K562 (cell line): Measurements from ENCODE around the gene MDK. TPM values are rescaled to one million over a fixed set of nuclear protein-coding genes. Genes with fewer than 3 reads are reported as not detected.

Experiments used
- BRD9 ChIP-seq: fragments of 450-650 bp; IDR thresholded peaks from 2 replicates; pipeline ENCODE4 v1.6.1; 2018; ENCODE audit warnings: low read depth; ENCODE audit not compliant: partially characterized antibody
- CHCHD3 ChIP-seq: fragments of 250-450 bp; sonication (Bioruptor Pico); IDR thresholded peaks from 2 replicates; pipeline ENCODE4 v2.1.2; 2022; ENCODE audit warnings: mild to moderate bottlenecking
- KLF16 ChIP-seq: IDR thresholded peaks from 2 replicates; pipeline ENCODE4 v1.6.1; 2016; ENCODE audit warnings: antibody characterized with exemption
- PBX2 ChIP-seq, 2 experiments: IDR thresholded peaks in 1 of 2; conservative IDR thresholded peaks in 1 of 2; 2 replicates each; pipeline ENCODE4 v1.6.1; 2016; ENCODE audit warnings: low read depth in 2 of 2, mild to moderate bottlenecking in 1 of 2, missing compliant biosample characterization in 1 of 2, missing genetic modification characterization in 1 of 2, moderate library complexity in 1 of 2
- PYGO2 ChIP-seq: fragments of 450-650 bp; IDR thresholded peaks from 2 replicates; pipeline ENCODE4 v1.6.1; 2016; ENCODE audit warnings: mild to moderate bottlenecking, missing genetic modification characterization, moderate library complexity, missing compliant biosample characterization
- TRIM25 ChIP-seq: fragments of 450-650 bp; IDR thresholded peaks from 2 replicates; pipeline ENCODE4 v1.7.0; 2016; ENCODE audit warnings: borderline replicate concordance
- ZBTB11 ChIP-seq, 3 experiments: fragments of 200-800 bp in 1 of 3; fragments of 250-450 bp in 1 of 3; fragments of 450-650 bp in 1 of 3; sonication (Bioruptor Pico) in 1 of 3; sonication (Bioruptor generic) in 1 of 3; formaldehyde crosslinking in 1 of 3; IDR thresholded peaks; 2 replicates each; pipeline versions ENCODE4 v1.6.1 to v1.8.0; 2016 to 2022; ENCODE audit warnings: mild to moderate bottlenecking in 2 of 3, missing genetic modification characterization in 2 of 3, missing compliant biosample characterization in 1 of 3, moderate library complexity in 1 of 3
- ZBTB2 ChIP-seq: fragments of 450-650 bp; IDR thresholded peaks from 2 replicates; pipeline ENCODE4 v1.6.1; 2016; ENCODE audit warnings: antibody characterized with exemption
- ZBTB34 ChIP-seq: fragments of 250-450 bp; sonication (Bioruptor Pico); IDR thresholded peaks from 2 replicates; pipeline ENCODE4 v1.8.0; 2021; ENCODE audit warnings: mild to moderate bottlenecking, moderate library complexity
- ZFPM2 ChIP-seq: fragments of 250-450 bp; sonication (Bioruptor Pico); IDR thresholded peaks from 2 replicates; pipeline ENCODE4 v1.5.1; 2022; ENCODE audit warnings: mild to moderate bottlenecking
- ZNF639 ChIP-seq, 2 experiments: fragments of 200-800 bp in 1 of 2; sonication (Bioruptor generic) in 1 of 2; sonication (generic) in 1 of 2; formaldehyde crosslinking in 1 of 2; IDR thresholded peaks in 1 of 2; conservative IDR thresholded peaks in 1 of 2; 2 replicates each; pipeline versions ENCODE4 v1.5.0 to v1.6.1; 2016 to 2020; ENCODE audit warnings: missing compliant biosample characterization in 1 of 2, missing genetic modification characterization in 1 of 2, missing genetic modification reagents in 1 of 2
- ZNF696 ChIP-seq: fragments of 250-450 bp; sonication (Bioruptor Pico); conservative IDR thresholded peaks from 2 replicates; pipeline ENCODE4 v1.4.0; 2020; ENCODE audit warnings: mild to moderate bottlenecking, moderate library complexity
- polyA plus RNA-seq, 8 experiments: library from polyadenylated mRNA; depleted of rRNA in 4 of 8; stranded (reverse) in 5 of 8; unstranded in 3 of 8; fragments of >200 nt; fragmentation: Nextera tagmentation in 2 of 8; fragmentation: Illumina TruSeq in 1 of 8; extraction: Ambion mirVana in 2 of 8; extraction: Trizol in 1 of 8; gene quantifications; 2 replicates each; pipeline versions ENCODE4 v1.2.1 to v1.2.3, GENCODE V29; 2011 to 2014; ENCODE audit warnings: inconsistent platforms in 1 of 8, missing spikeins in 1 of 8
- total RNA-seq, 7 experiments: library from RNA; depleted of rRNA in 6 of 7; stranded (reverse); fragments of >200 nt in 6 of 7; fragmentation: Illumina TruSeq in 2 of 7; extraction: Trizol in 2 of 7; gene quantifications; 2 replicates each; pipeline versions ENCODE4 v1.2.1 to v1.2.3, GENCODE V29; 2011 to 2021; ENCODE audit warnings: low replicate concordance in 1 of 7

MDK gene
- total and polyA plus RNA-seq, 9 of the 15 experiments (the other 6 are each of a cell fraction or from before 2014, with no cell fraction given): 20.7 to 700 (median 350) TPM

GRCh38 chr11:46336563-46337180 lies 44.8 kb upstream of the MDK start (continued):
- peak in 1 of 2 experiments; percentile 64; a peak in 1 of 4 replicates for TF ChIP-seq ZNF639 (CRISPR knock-in tag; conservative IDR thresholded peaks at IDR 0.05 in 1 of 2, IDR thresholded peaks at IDR 0.05 in 1 of 2)
- TF ChIP-seq ZBTB34 (CRISPR knock-in tag): no peak
- TF ChIP-seq PBX2 (CRISPR knock-in tag; IDR thresholded peaks at IDR 0.05; ENCODE audit: low read depth): no peak
- no peak for TF ChIP-seq PBX2 (tag; conservative IDR thresholded peaks at IDR 0.05; ENCODE audit: low read depth)
- TF ChIP-seq CHCHD3 (CRISPR knock-in tag): no peak
- TF ChIP-seq ZNF696 (CRISPR knock-in tag): no peak
- peak; percentile 85 for TF ChIP-seq KLF16
- TF ChIP-seq ZBTB11 (CRISPR knock-in tag; IDR thresholded peaks at IDR 0.05): no peak
- TF ChIP-seq PYGO2: no peak
- TF ChIP-seq ZFPM2 (CRISPR knock-in tag): no peak
- no peak for TF ChIP-seq TRIM25
- no peak for TF ChIP-seq BRD9
- TF ChIP-seq ZBTB2: no peak
